ENCODE data around the gene SNED1. TPM values are rescaled to one million over a fixed set of nuclear protein-coding genes. Genes with fewer than 3 reads are reported as not detected.
"Not testable (repeated sequence)": the region's sequence is repeated elsewhere in the genome, so short reads cannot be mapped to it uniquely, and the experiment has no call there.

SNED1 gene
- total and polyA plus RNA-seq, 5 experiments from 2014 or later = 0.60 to 99.9 (median 3.0) TPM

DNA sequence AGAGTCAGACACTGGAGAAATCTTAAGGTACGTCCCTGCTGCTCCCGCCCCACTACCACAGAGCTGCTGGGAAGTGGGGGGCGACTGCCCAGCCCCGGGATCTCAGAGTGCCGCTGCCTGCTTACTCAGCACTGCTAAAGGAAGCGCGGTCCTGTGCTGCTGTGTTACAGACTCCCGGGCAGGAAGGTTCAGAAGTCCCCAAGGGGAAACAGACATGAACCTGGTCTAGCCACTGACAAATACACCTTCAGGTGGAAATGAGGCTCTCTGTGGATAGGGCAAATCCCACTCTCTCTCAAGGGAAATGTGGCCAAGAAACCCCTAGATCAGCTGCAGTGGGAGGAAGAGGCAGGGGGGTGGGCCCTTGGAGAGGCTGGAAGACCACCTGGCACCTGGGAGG is 90.0 kb downstream of the SNED1 start:
- POLR2A ChIA-PET = interaction anchor here (0.8 to 19.4 kb wide), 5 partner anchors 9 to 63 kb away, joined by 3 to 473 read pairs (median 9); partner anchors contain the start of genes MTERF4 and PASK
- DNase-seq (no peak), ATAC-seq (no peak)
- H3K27ac Mint-ChIP-seq = peak overlapping the region; percentile 61 to 93 (median 84)
- H3K4me3 Mint-ChIP-seq = peak overlapping the region in 7 of 10 donors; percentile 36 to 80 (median 64)
- H3K9me3 Mint-ChIP-seq = peaks cover 0 to 15% (median 0%) of the 10 kb centered on the region in 9 donors
- H3K36me3 Mint-ChIP-seq = peaks cover 14 to 78% (median 53%) of the 10 kb centered on the region in 3 donors
- H3K27me3 Mint-ChIP-seq = no peaks in the 10 kb centered on the region
- peaks cover 10 to 49% (median 24%) of the 10 kb centered on the region in 4 donors for H3K4me1 Mint-ChIP-seq

DNA sequence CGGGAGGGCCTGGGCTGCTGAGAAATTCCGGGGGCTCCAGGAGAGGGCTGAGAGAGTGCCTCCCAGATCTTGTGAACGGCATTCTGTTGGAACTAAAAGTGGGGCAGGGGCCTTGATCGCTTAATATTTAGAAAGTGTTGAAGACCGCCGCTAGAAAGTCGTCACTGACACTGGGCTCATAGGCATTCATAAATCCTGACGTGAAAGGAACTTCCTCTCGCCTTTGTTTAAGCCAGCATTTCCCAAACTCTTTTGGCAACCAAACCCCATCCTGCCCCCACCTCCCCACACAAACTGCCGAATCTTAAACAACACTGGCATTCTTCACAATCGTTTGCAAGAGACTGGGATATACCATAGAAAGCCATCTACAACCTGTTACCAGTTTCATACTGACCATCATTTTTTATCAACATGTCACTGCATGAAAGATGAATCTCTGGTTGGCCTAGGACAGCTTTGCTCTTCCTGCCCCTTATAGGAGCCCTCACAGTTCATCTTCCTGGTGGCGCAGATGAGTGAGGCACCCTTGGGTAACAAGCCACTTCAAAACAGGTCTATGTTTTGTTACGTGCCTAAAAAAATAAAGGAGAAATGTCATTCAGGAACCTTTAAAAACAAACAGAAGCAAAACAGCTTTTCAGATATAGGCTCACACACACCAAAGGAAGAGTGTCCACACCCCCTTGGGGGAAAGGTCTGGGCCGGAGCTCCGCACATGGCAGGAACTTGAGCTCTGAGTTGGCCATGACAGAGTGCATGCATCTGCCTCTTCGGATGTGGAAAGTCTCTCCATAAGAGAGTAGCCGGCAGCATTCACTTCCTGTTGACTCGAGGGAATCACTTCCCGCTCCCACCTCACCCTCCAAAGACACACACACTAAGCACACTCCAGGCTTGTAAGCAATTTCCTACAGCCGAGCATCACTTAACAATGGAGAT is 90.6 kb downstream of the SNED1 start:
- POLR2A ChIA-PET = interaction anchor here (0.6 to 19.4 kb wide), 10 partner anchors 9 to 175 kb away, joined by 3 to 473 read pairs (median 4); partner anchors contain the start of genes MTERF4 and PASK
- Mint-ChIP-seq H3K27me3 (no peaks in the 10 kb centered on the region), H3K4me3 (peak overlapping the region in 8 of 10 donors; percentile 35 to 80 (median 66)), H3K9me3 (peaks cover 0 to 15% (median 0%) of the 10 kb centered on the region in 9 donors), H3K36me3 (peaks cover 14 to 79% (median 49%) of the 10 kb centered on the region in 3 donors), H3K4me1 (peaks cover 10 to 50% (median 24%) of the 10 kb centered on the region in 4 donors), H3K27ac (peak overlapping the region; percentile 82 to 97 (median 89))
- ATAC-seq = peak; percentile 82 to 86
- DNase-seq = peak in 2 of 10 donors; percentile 29 to 46

DNA sequence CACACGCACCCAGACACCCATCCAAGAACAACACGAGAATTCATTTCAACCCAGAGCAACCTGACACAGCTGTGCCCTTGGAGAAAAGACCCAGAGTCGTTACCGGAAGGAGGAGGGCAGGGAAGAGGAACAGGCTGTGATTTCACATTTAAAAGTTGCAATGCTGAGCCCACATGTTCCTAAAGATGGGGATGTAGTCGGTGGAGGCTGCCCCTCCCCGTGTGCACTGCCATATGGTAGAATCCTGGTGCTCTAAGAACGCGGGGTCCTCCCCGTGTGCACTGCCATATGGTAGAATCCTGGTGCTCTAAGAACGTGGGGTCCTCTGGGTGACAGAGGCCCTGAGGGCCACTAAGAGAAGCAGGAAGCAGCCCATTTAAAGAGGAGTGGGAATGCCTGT is 92.8 kb downstream of the SNED1 start:
- POLR2A ChIA-PET = interaction anchor here (3.8 to 19.4 kb wide), 2 partner anchors 13 to 16 kb away, joined by 17 to 473 read pairs; partner anchors contain the start of gene MTERF4
- no peak for ATAC-seq
- no peaks in the 10 kb centered on the region for H3K27me3 Mint-ChIP-seq
- H3K4me3 Mint-ChIP-seq = peak overlapping the region in 1 of 10 donors; percentile 12
- H3K9me3 Mint-ChIP-seq = no peaks in the 10 kb centered on the region
- H3K4me1 Mint-ChIP-seq = peaks cover 21 to 70% (median 41%) of the 10 kb centered on the region in 4 donors
- peaks cover 11 to 77% (median 43%) of the 10 kb centered on the region in 3 donors for H3K36me3 Mint-ChIP-seq
- no peak for DNase-seq
- H3K27ac Mint-ChIP-seq = peak overlapping the region; percentile 45 to 92 (median 80)

DNA sequence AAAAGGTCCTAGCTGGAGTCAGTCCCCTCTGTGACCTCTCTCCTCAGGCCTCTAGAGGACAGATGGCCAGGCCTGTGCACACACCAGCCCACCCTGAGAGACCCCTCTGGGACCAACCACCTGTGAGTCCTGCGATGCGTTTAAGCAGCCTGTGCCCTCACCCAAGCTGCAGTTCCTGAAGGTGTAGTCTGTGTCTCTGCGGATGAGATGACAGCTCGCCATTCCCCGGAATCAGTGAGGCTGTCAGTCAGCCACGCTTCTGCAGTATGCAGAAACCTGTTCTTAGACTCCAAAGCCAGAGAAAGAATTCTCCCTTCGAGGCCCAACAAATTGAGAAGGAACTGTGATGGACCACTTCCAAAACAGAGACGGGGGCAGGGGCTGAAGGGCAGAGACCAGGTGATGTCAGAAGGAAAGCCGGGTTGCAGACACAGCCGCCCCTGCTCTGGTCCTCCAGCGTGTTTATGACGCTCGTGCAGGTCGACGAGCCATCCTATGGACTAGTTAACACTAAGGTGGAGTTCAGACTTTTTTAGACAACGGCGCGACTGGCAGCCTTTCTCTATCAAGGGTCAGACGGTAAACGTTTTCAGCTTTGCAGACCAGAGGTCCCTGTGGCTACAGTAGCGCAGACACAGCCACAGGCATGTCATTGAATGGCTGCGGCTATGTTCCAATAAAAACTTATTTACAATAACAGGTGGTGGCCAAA is 93.5 kb downstream of the SNED1 start:
- POLR2A ChIA-PET = interaction anchor here (0.9 to 19.4 kb wide), 3 partner anchors 15 to 94 kb away, joined by 3 to 473 read pairs (median 3); partner anchors contain the start of genes MTERF4 and SNED1
- DNase-seq (no peak), ATAC-seq (no peak)
- H3K27ac Mint-ChIP-seq = peak overlapping the region in 7 of 10 donors; percentile 45 to 86 (median 73)
- H3K4me3 Mint-ChIP-seq = no peak overlapping the region
- H3K27me3 Mint-ChIP-seq = no peaks in the 10 kb centered on the region
- H3K9me3 Mint-ChIP-seq = no peaks in the 10 kb centered on the region
- peaks cover 26 to 76% (median 48%) of the 10 kb centered on the region in 4 donors for H3K4me1 Mint-ChIP-seq
- H3K36me3 Mint-ChIP-seq = peaks cover 8 to 77% (median 42%) of the 10 kb centered on the region in 3 donors

DNA sequence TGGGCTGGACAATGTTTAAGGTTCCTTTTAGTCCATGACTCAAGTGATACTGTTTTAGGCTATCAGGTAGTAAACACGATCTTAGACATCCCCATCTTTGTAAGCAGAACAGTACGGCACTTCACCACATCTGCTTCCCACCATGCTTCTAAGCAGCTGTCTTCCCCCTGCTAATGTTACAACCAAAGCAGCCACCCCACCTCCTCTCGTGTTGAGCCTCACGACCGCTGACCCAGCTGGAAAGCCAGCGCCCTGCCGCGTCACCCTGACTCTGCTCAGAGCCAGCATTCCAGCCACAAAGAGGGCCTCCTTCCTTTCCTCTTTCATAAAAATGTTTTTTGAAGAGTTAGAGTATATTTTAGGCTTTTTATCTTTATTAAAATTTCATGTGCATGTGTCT is 94.3 kb downstream of the SNED1 start:
- H3K36me3 Mint-ChIP-seq = peaks cover 11 to 80% (median 50%) of the 10 kb centered on the region in 3 donors
- DNase-seq = no peak
- peak overlapping the region in 2 of 10 donors; percentile 20 to 24 for H3K4me3 Mint-ChIP-seq
- peaks cover 32 to 81% (median 55%) of the 10 kb centered on the region in 4 donors for H3K4me1 Mint-ChIP-seq
- POLR2A ChIA-PET = interaction anchor here (0.6 to 19.4 kb wide), 5 partner anchors 14 to 94 kb away, joined by 3 to 473 read pairs (median 4); partner anchors contain the start of genes MTERF4 and SNED1
- peak overlapping the region in 9 of 10 donors; percentile 37 to 86 (median 80) for H3K27ac Mint-ChIP-seq
- H3K9me3 Mint-ChIP-seq = no peaks in the 10 kb centered on the region
- no peaks in the 10 kb centered on the region for H3K27me3 Mint-ChIP-seq
- ATAC-seq = no peak

DNA sequence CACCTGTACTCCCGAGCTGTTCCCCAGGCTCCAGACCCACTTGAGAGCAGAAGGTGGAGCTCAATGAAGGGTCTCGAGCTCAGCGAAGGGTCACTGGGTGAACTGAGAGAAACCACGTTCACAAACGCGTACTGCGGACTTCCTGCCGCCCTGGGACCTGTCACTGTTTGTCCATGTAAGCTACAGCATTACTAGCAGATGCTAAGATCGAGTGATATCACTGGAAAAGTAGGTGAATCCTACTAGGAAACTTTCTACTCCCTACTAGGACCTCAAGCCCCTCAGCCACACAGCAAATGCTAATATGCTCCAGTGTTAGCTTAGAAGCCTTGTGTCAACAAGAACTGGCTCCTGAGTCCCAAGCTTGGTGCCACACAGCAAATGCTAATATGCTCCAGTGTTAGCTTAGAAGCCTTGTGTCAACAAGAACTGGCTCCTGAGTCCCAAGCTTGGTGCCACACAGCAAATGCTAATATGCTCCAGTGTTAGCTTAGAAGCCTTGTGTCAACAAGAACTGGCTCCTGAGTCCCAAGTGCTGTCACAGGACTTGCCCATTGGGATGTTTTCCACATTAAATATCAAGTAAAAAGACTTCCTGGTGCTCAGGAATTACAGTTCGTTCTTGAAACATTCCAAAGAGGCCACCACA is 94.8 kb downstream of the SNED1 start:
- Mint-ChIP-seq H3K36me3 (peaks cover 12 to 80% (median 47%) of the 10 kb centered on the region in 3 donors), H3K4me3 (peak overlapping the region in 1 of 10 donors; percentile 20), H3K27ac (peak overlapping the region in 7 of 10 donors; percentile 17 to 99 (median 86)), H3K4me1 (peaks cover 34 to 79% (median 56%) of the 10 kb centered on the region in 4 donors)
- H3K27me3 Mint-ChIP-seq, DNase-seq, H3K9me3 Mint-ChIP-seq, ATAC-seq: not testable (repeated sequence)
- POLR2A ChIA-PET = interaction anchor here (0.6 to 19.4 kb wide), 3 partner anchors 14 to 25 kb away, joined by 4 to 473 read pairs (median 6); partner anchors contain the start of gene MTERF4

DNA sequence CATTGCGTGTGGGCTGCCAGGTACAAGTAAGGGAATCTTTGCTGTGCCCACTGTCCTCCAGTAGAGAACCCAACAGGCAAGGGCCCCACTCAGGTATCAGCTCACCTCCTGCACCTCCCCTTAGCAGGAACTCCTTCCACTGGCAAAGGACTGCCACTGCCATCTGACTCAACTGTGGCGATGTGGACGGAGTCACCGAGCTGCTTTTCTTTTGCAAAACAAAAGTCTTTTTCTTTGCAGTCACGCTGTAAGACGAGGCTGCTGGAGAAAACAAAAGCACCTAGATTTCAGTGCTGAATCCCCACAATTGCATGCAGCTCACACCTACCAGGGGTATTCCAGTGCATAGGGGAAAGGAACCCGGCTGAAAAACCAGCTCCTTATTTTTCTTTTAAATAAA is 95.8 kb downstream of the SNED1 start:
- peaks cover 34 to 78% (median 56%) of the 10 kb centered on the region in 4 donors for H3K4me1 Mint-ChIP-seq
- H3K4me3 Mint-ChIP-seq = peak overlapping the region in 2 of 10 donors; percentile 31 to 45
- ATAC-seq (no peak), DNase-seq (no peak)
- H3K9me3 Mint-ChIP-seq = no peaks in the 10 kb centered on the region
- H3K27ac Mint-ChIP-seq = peak overlapping the region in 7 of 10 donors; percentile 71 to 99 (median 91)
- peaks cover 12 to 80% (median 49%) of the 10 kb centered on the region in 3 donors for H3K36me3 Mint-ChIP-seq
- H3K27me3 Mint-ChIP-seq = no peaks in the 10 kb centered on the region
- POLR2A ChIA-PET = interaction anchor here (0.6 to 19.4 kb wide), 8 partner anchors 13 to 228 kb away, joined by 3 to 473 read pairs (median 4); partner anchors contain the start of genes MTERF4, PASK and PPP1R7

DNA sequence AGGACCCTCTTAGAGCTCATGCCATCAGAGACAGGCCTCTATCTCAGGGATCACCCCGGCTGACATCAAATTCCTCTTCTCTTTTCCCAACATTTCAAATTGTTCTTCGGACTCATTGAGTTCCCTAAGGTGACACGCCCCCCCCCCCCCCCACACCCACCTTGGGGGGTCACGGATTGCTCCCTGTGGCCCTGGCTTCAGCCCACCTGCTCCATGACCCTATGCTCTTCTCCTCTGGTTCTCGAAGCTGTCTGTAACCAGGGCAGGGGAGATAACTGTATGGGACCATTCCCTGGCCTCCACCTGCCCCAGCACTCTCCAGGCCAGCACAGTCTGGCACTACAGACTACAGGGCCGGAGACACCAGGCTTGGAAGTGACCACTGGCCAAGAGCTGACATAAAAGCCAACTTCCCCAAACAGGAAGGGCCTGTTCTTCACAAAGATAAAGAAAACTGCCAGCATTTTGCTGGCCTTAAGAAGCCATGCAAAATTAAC is 96.6 kb downstream of the SNED1 start:
- no peaks in the 10 kb centered on the region for H3K27me3 Mint-ChIP-seq
- peak overlapping the region in 8 of 10 donors; percentile 45 to 89 (median 82) for H3K4me3 Mint-ChIP-seq
- H3K27ac Mint-ChIP-seq = peak overlapping the region; percentile 74 to 99 (median 94)
- H3K9me3 Mint-ChIP-seq = no peaks in the 10 kb centered on the region
- peaks cover 12 to 82% (median 46%) of the 10 kb centered on the region in 3 donors for H3K36me3 Mint-ChIP-seq
- H3K4me1 Mint-ChIP-seq = peaks cover 35 to 81% (median 59%) of the 10 kb centered on the region in 4 donors
- DNase-seq = no peak
- ATAC-seq = peak in 1 of 2 donors; percentile 3
- POLR2A ChIA-PET = interaction anchor here (0.6 to 19.4 kb wide), 14 partner anchors 10 to 220 kb away, joined by 3 to 473 read pairs (median 4); partner anchors contain the start of genes HDLBP, MTERF4, PASK and PPP1R7

DNA sequence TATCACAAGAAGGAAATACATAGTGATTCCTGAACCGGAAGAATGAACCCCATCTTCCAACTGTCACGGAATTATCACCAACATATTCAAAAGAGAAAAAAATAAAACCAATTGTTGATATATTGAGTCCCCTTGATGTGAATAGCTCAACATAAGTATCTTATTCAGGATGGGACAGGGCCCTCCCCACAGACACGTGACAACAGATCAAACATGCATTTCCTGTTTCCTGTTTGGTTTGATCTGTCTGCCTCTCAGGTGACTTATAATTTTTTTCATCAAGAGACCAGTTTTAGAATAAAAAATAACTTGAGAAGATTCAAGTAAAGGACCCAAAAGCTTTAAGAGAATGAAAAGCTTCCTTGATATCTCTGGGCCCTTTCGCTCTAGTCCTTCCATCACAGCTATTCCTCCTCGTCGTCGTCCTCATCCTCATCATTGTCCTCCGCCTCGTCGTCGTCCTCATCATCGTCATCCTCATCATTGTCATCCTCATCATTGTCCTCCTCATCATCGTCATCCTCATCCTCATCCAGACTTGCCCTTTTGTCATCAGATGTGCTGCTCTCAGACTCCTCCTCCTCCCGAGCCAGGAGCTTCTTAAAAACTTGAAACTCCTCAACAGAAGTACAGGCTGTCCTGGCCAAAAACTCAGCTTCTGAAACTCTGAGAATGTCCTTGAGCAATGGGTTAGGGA is 97.3 kb downstream of the SNED1 start:
- Mint-ChIP-seq H3K27ac (peak overlapping the region; percentile 79 to 99 (median 94)), H3K27me3 (no peaks in the 10 kb centered on the region), H3K9me3 (no peaks in the 10 kb centered on the region), H3K36me3 (peaks cover 12 to 82% (median 46%) of the 10 kb centered on the region in 3 donors), H3K4me3 (peak overlapping the region; percentile 62 to 89 (median 80)), H3K4me1 (peaks cover 33 to 86% (median 67%) of the 10 kb centered on the region in 4 donors)
- DNase-seq (peak in 8 of 10 donors; percentile 58 to 83 (median 72)), ATAC-seq (peak; percentile 95 to 100)
- POLR2A ChIA-PET = interaction anchor here (0.6 to 19.4 kb wide), 15 partner anchors 11 to 219 kb away, joined by 3 to 473 read pairs (median 4); partner anchors contain the start of genes HDLBP, MTERF4, PASK and PPP1R7

DNA sequence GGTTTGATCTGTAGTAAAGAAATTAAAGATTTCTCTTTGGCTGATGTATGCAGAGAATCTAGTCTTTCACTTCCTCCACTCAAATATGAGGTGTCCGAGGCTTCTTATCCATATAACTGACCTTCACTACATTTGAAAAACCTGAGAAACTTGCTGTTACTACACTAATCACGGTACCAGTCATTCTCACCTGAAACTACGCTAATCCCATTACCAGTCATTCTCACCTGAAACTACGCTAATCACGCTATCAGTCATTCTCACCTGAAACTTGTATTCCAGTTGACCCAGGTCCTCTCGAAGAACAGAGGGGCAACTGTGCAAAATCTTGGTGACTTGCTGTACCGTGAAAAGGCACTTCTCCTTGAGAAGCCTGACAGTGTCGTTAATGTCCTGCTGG is 98.6 kb downstream of the SNED1 start:
- POLR2A ChIA-PET = interaction anchor here (1.2 to 19.4 kb wide), 3 partner anchors 10 to 114 kb away, joined by 3 to 473 read pairs (median 54); partner anchors contain the start of genes MTERF4, PASK and PPP1R7
- no peaks in the 10 kb centered on the region for H3K9me3 Mint-ChIP-seq
- peak overlapping the region in 7 of 10 donors; percentile 30 to 97 (median 68) for H3K4me3 Mint-ChIP-seq
- peak overlapping the region; percentile 79 to 99 (median 94) for H3K27ac Mint-ChIP-seq
- H3K27me3 Mint-ChIP-seq = no peaks in the 10 kb centered on the region
- ATAC-seq = no peak
- peaks cover 33 to 79% (median 72%) of the 10 kb centered on the region in 4 donors for H3K4me1 Mint-ChIP-seq
- DNase-seq = no peak
- H3K36me3 Mint-ChIP-seq = peaks cover 12 to 71% (median 46%) of the 10 kb centered on the region in 3 donors
